ENCODE results near the gene ERCC1.

- TF ChIP-seq CTCF (conservative IDR thresholded peaks at IDR 0.05; ENCODE audit: low read depth, low read length) (no peak), EZH2 (IDR thresholded peaks at IDR 0.05; ENCODE audit: borderline replicate concordance, low read depth, low read length, poor library complexity, severe bottlenecking) (no peak)
Observed at GRCh38 chr19:45400192-45400591, 23.5 kb downstream of the ERCC1 start.
